ENCODE results near the gene PSME3IP1.

PSME3IP1 gene

DNA sequence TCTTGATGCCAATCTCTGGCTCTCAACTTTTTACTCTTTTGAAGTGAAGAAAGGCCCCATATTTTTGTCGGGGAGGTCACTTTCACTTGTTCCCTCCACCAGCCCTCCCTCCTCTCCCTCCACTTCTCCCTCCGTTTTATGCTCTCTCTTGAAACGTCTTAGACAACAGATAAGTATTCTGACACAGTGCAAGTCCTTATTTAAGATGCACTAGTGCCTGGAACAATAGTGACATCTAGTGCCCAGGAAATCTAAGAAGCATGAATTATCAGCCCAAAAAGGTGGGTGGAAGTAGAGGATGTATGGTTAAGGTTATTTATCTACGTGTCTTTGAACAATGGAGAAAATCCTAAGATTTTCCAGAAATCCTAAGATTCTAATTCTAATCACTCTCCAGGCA lies 17.9 kb downstream of the PSME3IP1 start:
- no peak for DNase-seq (ENCODE audit: low read depth, low spot score)

DNA sequence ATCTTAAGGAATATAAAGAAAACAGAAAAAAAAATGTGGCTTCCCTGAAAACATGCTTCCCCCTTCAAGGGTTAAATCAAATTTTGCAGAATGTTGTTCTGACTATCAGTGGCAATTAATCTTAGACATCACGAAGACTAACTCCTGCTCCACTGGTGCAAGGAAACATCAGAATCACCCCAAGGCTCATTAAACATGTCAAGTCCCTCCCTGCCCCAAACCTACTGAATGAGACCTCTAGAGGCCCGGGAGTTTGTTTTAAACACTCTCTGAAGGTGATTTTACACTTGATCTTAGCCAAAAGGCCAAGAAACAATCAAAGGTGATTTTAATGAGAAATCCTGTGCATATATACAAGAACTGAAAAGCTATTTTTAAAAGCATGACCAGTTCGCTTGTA lies 18.3 kb downstream of the PSME3IP1 start:
- no peak for DNase-seq (ENCODE audit: low read depth, low spot score)

DNA sequence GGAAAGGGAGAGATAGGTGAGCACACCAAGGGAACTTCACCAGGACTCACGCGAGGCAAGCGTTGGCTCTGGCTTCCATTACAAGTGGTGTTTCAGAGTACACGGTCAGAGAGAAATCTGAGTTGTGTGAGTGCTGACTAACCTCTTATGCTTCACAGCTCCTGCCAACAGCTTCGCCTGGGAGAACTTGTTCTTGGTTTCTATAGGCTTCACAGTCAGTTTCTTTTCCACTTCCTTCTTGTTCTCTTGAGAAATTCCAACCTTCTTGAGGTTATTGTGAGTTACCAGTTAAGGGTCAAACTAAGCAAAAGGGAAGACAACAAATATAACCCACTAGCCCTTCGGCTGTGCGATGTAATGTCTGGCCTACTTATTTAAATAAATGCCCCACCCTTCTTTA lies 18.9 kb downstream of the PSME3IP1 start:
- DNase-seq (ENCODE audit: low read depth, low spot score) = no peak

DNA sequence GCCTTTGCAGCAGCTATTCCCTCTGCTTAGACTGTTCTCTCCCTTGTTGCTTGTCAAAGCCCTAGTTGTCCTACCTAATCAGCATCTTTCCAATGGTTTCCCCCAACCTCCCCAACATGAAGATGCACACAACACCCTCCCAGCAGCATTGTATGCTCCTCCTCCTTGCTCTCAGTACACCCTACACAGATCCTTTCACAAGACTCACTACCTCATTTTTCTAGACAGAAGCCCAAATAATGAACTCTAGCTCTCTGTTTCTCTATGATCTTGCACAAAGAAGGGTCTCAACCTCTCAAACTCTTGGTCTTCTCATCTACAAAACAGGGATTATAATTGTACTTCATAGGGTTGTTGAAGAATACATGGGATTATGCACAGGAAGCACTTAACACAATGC lies 19.4 kb downstream of the PSME3IP1 start:
- no peak for DNase-seq (ENCODE audit: low read depth, low spot score)

DNA sequence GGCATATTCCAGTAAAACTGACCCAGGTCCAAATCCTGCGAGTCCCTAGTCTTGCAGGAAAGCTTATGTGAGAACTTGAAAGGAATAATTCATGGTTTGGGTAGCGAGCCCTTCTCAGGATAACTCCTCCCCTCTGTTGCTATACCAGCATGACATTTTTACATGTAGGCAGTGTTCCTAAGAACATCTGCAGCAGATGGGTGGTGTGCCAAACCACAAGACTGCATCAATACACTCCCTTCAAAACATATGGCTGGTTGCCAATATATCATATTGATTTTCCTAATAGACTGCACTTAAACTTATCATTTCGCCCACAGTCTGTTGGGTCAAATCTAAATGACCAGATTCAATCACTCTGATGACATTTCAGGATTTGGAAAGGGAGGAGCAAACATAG lies 19.9 kb downstream of the PSME3IP1 start:
- no peak for DNase-seq (ENCODE audit: low read depth, low spot score)

DNA sequence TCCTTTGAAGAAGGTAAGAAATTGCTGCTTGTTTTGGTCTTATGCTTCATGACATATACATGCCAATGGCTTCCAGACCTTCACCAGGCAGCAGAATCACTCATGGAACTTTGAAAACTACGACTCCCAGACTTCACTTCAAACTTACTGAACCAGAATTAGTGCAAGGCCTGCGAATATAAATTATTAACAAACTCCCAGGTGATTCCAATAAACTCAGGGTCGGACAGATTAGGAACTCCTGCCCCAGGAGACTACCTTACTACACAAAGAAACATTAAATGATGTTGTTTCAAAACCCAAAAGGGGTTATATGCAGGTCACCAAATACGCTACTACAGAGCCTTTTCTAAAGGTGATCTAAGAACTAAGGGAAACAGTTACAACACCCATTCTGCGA lies 20.4 kb downstream of the PSME3IP1 start:
- DNase-seq (ENCODE audit: low read depth, low spot score) = no peak

DNA sequence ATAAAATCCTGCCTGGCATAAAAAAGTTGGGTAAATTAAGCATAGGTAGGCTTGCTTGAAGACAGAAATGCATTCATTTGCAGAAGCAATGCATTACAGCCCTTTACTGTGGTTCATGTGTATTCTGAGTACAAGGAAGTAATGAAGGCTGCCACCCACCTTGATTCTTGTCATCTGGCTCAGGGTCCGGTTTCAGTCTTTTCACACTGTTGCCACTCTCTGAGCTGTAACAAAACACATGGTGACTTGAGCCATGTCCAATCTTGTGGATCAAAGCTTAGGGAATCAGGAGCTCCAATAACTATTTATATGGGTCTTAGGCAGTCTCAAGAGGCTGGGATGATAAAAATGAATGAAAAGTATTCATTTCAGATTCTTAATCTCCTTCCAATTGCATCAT lies 22.0 kb downstream of the PSME3IP1 start:
- DNase-seq (ENCODE audit: low read depth, low spot score) = no peak

DNA sequence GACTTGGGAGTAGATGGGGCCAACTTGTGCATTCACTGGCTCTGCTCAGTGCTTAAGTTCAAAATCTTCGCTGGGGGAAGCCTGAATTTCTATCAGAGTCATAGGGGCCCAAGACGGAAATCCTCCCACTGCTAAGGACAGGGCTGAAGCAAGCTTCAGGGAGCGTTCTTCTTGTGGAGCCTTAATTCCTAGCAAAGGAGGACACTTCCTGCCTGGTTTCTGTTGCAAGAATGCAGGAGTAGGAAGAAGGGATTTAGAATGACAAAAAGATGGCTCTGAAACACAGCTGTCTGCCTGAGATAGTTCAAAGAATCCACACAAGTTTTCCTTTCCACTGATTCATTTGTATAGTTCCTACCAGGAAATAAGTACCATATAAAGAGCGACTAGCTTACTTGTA lies 26.4 kb downstream of the PSME3IP1 start:
- DNase-seq (ENCODE audit: low read depth, low spot score) = no peak

DNA sequence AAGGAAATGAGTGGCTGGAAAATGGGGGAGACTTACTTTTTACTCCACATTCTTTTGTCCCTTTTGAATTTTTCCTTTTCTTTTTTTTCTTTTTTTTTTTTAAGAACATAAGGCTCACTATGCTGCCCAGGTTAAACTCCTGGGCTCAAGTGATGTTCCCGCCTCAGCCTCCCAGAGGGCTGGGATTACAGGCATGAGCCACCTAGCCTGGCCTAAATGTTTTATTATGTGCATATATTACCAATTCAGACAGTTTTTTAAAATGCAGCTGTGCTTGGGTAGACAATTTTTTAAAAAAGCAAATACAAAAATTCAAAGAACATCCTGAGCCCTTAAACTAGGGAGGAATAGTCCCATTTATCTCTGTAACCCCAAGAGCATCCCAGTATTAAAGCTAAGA lies 28.3 kb downstream of the PSME3IP1 start:
- DNase-seq (ENCODE audit: low read depth, low spot score) = no peak

DNA sequence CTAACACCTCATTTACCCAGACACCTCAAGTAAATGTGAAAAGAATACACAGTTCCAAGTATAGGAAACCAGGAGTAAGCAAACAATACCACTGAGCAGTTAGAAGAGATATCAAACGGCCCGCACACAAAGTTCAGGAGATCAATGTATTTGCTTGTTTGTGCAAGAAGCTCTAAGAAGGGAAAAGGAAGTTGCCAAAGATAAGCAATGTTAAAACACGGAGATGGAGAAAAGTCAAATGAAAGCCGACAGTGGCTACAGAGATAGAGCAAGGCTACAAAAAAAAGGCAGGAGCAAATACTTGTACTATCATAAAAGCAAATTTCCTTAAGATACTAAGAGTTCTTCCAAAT lies 29.5 kb downstream of the PSME3IP1 start:
- no peak for DNase-seq (ENCODE audit: low read depth, low spot score)

DNA sequence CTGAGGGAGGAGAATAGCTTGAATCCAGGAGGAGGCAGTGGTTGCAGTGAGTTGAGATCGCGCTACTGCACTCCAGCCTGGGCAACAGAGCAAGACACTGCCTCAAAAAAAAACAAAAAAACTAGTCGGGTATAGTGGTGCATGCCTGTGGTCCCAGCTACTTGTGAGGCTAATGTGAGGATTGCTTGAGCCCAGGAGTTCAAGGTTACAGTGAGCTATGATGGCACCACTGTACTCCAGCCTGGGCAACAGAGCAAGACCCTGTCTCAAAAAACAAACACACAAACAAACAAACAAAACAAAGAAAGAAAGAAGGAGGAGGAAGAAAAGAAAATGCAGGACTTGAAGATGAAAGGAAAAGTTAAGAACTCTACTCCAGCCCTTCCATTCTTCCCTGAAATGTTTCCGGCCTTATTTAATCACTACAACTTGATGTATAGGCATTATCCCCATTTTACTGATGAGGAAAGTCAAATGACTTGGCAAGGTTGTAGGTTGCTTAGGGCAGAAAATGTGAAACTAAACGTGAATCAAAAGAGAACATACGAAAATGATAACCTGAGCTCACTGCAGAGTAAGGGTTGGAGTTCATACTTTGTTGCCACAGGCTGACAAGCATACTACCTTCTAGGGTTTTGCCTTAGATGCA lies 30.0 kb downstream of the PSME3IP1 start:
- no peak for DNase-seq (ENCODE audit: low read depth, low spot score)

DNA sequence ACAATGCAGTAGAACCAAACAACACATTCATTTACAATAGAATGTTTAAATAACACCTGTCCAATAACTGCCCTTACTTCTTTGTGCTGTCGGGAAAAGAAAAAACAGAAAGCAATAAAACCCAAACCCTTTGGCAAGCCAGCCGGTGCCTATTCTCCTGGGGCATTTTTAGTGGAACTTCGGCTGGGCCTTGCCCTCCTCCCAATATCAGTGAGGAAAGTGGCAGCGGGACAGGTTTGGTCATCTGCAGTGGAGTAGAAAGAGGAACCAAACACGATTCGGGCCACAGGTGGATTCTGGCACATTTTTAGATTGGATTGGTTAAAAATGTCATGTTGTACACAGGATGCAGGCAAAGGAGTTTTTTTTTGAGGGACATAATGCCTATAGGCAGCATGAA lies 32.0 kb downstream of the PSME3IP1 start:
- DNase-seq (ENCODE audit: low read depth, low spot score) = no peak

DNA sequence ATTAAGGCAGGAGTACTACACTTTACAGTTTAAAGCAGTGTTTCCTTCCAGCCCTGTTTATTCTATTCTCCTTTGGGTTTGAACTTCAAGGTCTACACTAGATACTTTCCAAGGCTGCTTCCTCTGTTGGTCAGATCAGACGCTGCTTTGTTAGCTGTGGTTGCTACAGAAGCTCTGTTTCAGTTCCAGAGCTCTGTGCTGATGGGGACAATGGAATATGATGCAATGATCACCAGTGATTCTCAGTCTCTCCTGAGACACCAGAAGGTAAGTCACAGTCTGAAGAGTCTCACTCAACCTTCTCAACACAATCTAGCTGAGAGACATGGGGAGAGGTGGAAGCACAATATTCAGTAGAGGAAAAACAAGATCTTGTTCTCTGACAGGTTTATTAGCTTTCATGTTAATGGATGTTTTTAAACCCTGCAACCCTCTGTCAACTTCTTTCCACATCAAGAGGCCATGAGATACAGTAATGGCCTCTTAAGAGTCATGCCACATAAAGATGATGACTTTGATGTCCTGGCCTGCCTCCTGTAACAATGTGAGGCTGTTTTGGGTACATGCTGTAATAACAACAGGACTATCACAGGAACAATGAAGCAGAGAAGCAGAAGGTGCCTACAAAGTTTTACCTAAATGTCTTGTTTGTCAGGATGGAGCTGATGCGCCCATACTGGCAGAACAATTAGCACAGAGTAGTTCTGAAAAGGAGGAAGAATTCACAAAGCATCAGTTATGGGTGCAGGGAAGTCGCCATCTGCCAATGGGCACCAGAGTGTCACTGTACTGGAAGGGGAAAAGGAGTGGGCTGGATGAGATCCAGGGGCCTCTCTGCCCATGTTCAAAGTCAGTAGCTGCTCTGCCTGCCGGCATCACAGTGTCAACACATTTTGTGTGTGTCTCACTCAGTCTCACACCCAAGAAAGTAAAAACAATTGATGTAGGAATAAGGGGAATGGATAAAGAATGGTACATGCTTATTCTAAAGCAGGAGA lies 33.4 kb downstream of the PSME3IP1 start:
- DNase-seq (ENCODE audit: low read depth, low spot score) = no peak

DNA sequence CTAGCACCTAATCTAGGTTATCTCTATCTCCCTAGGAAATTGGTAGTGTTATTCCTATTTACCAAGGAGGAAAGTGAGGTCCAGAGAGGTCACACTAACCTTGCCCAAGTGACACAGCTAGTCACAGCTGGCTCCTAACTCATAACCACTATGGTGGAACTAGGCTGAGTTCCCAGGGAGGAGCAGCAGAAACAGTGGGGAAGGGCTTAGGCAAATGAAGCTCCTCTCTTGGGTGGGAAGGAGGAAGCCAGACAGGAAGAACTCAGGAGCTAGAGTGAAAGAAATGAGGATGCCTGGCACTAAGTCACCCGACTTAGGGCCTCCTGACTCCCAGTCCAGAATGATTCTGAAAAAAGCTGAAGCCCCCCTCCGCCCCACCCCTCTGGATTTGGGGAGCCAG lies 34.5 kb downstream of the PSME3IP1 start:
- no peak for DNase-seq (ENCODE audit: low read depth, low spot score)

DNA sequence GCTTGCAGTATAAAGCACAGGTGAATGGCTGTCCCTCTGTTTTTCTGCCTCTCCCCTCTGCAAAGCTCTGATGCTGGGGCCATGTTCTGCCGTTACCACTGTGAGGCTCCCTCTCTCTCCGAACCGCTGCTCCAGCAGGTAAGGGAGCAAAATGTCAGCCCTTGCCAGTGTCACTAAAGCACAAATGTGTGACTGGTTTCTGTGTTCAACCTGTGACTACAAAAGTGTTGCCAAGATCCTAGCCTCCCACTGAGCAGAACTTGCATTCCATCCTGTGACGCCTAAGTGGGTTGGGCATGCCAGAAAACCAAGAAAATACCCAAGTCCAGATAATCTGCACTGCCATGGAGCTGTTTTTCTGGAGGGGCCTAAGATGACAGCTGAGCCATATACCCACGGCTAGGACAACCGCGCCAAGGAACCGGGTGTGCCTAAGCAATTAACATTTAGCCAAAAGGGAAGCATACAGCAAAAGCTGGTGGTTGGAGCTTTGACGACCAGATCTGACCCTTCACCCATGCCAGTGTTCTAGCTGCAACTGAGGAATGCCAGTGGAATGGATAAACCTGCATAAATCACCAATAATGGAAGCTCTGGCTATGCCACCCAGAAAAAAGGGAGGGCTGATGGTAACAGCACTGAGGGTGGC lies 35.0 kb downstream of the PSME3IP1 start:
- no peak for DNase-seq (ENCODE audit: low read depth, low spot score)

DNA sequence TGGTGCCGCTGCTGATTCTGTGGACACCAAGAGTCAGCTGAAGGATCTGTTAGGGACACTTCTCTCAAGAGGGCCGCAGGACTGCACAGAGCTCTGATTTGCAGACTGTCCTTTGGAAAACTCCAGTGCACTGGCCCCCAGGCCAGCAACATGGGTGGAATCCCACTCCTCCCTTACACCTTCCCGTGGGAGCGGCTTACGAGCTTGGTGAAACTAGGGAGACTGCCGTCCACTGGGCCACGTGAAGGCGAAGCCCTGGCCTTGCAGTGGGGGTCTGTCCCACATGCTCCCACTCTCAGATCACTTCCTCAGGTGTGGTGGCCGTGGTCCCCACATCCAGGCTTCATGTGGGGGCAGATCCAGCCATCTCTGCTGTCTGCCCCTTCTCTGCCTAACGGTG lies 36.4 kb downstream of the PSME3IP1 start:
- no peak for DNase-seq (ENCODE audit: low read depth, low spot score)

DNA sequence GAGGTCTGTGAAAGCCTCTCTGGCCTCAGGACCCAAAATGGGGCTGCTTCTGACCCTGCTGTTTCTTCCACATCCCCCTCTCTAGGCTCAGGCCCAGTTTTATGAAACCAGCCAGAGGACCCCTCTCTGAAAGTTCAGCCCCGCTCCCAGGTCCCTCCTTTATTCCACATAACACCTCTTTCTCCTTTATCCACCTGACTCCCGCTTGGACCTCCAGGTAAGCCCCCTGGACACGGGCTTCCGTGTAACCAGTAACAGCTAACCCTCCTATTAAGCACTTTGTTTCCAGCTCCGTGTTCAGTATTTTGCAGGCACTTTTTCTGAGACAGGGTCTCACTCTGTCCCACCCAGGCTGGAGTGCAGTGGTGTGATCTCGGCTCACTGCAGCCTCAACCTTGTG lies 37.4 kb downstream of the PSME3IP1 start:
- no peak for DNase-seq (ENCODE audit: low read depth, low spot score)

DNA sequence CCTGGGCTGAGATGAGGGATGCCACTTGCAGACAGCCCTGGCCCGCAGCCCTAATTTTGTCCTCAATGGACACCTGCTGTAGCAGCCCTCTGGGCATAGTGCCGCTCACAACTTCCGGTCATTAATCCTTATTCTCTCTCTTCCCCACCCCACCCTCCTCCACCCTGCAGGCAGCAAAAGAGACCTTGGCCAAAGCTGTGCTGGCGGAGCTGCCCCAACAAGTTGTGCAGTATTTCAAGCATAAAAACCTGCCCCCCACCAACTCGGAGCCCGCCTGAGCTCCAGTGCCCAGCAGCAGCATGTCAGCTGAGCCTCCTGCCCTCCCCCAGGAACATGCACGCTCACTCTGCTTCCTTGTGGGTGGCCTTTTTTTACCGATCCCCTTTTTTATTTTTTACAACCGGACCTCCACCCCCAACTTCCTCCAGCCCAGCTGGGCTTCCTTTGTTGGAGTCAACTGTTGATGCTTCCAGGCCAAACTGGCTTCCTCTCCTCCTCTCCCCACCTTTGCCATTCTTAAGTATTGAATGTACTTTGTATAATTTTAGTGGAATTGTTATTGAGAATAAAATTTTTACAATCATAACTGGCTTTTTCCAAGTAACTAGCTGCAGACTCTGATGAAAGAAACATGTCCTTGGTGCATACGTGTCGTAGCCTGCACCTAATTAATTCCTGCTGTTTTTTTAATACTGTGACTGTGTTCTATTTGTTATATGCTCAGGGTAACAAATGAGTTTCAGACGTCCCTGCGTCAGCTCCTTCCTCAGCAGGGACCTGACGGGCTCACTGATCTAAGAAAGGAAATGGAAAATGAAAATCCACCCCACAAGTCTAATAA lies 38.2 kb downstream of the PSME3IP1 start:
- DNase-seq (ENCODE audit: low read depth, low spot score) = no peak

DNA sequence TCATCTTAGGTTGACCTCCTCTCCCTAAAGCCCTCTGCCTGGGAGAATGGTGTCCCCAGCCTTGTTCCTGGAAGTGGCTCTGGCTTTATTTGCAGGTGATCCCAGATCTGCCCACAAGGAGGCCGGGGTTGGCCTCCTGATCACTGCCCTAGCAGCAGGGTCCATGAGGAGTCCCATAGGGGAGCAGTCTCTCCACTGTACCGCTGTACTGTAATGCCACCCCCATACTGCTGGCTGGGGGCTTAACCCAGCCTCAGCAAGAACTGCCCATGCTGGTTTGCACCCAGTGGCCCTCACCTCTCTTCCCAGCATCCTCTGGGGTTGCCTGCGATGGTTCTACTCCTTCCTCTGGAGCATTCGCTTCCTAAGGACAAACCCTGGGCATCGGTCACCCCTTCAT lies 39.1 kb downstream of the PSME3IP1 start:
- DNase-seq (ENCODE audit: low read depth, low spot score) = no peak

DNA sequence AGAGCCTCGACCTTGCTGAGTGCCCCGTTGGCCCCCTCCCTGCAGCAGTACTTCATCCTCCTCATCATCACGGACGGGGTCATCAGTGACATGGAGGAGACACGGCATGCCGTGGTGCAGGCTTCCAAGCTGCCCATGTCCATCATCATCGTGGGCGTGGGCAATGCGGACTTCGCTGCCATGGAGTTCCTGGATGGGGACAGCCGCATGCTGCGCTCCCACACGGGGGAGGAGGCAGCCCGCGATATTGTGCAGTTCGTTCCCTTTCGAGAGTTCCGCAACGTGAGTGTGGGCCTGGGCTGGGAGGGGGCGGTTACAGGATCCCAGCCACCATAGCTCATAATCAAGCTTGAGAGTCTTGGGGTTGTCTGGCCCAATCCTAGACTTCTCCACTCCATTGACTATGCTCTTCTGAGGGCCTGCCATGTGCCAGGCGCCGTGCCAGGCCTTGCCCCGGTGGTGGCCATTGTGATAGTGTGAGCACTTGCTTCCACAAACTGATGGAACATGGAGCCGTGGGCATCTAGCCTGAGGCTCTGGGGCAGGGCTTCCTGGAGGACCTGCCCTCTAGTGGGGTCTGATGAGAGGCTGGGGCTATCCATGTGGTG lies 39.7 kb downstream of the PSME3IP1 start:
- DNase-seq (ENCODE audit: low read depth, low spot score) = no peak
